HS-27A (cell line): ENCODE measurements around the gene CIB4.

Experiments used
- DNase-seq: peaks from one replicate; pipeline ENCODE4 v3.0.0-alpha.2; 2012; ENCODE audit warnings: low read depth, missing footprints

Gene CIB4

DNA sequence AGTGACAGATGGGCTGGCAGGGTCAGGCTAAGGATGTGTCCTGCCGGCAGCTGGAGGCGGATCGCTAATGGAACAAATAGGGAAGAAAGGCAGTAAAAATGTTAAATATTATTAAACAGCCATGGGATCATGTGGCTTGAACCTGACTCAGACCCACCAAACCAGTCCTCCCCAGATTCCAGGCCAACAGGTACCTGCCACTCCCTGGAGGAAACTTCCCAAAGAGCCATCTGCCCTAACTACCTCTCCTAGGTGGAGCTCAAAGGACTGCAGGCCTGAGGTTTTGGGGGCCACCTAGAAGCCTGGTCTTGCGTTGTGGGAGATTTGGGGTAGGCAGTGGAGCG, 34.3 kb downstream of the CIB4 start:
- no peak for DNase-seq

DNA sequence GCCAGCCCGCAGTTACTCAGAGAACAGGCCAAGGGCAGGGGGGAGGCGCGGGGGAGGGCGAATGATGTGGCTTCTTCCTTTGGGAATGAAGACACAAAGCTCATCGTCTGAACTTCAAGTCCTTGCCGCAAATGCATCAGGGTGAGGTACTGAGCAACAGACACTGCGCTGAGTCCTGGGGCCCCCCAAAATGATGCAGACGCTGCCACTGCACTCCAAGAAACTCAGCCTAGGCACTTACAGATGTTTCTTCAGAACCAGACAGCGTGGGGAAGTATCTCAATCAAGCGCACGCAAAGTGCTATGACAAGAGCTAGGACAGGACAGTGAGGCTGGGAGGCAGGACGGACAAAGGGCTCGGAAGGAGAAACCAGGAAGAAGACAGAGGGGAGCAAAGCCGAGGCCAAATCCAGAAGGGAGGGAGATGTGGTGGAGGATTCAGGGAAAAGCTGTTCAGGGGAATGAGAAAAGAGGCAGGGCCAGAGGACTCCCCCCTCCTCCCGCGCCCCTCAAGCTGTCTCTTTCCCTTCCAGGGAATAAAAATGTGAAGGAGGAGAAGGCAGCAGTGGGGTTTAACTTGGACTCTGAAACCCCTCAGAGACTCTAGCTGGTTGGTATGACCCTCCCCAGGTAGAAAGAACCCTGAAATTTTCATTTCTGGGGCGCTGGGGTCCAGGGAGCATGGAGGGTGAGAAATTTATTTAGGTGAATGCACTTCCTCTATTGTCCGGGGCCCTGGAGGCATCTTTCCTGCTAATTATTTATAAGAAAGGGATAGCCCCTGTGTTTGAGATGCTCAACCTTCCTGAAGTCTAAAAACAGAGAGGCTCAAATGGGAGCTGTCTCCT, 34.9 kb downstream of the CIB4 start:
- no peak for DNase-seq

DNA sequence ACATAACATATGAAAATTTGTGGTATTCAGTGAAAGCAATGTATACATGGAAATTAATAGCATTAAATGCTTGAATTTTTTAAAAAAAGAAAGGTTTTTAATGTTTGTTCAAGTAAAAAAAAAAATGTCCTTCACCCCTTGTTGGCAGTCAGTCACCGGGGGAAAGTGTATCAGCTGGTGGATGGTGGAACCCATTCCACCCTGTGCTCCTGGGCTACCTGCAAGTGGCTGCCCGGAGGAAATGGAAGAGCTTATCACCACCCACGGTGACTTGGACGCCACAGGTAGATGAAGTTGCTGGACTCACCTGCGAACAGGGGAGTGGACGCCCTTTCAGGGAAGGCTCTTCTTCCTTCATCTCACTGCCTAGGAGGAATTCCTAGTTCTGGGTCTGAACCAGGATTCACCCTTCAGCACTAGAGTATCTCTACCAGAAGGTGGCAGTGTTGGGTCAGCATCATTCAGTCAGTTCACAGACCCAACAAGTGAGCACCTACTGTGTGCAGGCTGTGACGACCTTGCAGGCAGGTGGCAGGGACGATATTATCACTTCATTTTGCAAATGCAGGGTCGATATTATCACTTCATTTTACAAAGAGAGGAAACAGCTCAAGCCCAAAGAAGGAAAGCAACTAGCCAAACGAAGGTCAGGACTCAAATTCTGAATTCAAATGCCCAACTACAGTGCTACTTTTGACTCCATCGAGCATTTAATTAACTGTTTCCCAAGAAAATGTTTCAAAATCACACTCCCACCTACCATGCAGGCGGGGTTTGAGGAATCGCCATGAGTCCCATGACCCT, 35.8 kb downstream of the CIB4 start:
- DNase-seq, result peak; percentile 35

DNA sequence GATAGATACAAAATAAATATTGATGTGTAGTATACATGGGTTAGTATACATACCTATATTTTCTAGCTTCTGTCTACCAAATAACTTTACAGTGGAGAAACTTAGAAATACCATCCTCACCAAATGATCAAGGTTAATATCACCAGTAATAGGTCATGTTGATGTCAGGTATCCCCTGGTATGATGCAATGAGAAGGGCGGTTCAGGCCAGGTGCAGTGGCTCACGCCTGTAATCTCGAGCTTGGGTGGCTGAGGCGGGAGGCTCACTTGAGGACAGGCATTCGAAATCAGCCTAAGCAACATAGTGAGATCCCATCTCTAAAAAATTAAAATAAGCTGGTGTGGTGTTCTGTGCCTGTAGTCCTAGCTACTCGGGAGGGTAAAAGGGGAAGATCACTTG, 38.6 kb downstream of the CIB4 start:
- DNase-seq, result no peak

DNA sequence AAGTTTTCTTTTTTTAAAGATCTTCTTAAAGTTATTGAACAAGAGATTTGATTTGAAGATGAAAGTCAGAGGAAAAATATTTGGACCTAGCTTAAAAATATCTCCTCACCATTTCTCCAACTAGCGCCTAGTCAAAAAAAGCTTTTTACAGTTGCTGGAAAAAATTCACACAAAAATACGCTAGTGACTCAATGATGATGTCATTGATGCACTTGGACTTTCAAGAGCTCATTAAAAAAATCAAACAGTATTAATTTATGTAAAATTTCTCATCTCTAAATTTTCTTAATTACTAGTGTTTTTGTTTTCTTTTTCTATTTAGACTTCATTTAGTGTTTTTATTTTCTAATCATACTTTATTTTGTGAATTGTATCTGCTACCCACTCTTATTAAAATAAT, 41.8 kb downstream of the CIB4 start:
- DNase-seq, result no peak

DNA sequence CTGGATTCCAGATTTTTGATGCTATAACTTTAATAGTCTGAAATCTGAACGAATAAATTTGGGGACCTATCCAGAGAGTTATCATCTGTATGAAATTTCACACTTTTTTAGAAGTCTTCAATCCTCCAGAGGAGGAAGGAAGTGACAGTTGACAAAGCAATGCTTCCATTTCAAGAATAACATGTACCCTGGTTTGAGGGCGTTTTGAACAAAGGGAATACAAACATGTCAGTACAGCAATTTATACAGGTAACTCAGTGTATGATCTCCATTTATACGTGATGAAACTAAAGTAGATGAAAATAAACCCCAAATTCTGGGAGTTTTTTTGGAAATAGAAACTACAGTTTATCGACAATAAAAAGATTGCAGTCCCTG, 42.2 kb downstream of the CIB4 start:
- no peak for DNase-seq

DNA sequence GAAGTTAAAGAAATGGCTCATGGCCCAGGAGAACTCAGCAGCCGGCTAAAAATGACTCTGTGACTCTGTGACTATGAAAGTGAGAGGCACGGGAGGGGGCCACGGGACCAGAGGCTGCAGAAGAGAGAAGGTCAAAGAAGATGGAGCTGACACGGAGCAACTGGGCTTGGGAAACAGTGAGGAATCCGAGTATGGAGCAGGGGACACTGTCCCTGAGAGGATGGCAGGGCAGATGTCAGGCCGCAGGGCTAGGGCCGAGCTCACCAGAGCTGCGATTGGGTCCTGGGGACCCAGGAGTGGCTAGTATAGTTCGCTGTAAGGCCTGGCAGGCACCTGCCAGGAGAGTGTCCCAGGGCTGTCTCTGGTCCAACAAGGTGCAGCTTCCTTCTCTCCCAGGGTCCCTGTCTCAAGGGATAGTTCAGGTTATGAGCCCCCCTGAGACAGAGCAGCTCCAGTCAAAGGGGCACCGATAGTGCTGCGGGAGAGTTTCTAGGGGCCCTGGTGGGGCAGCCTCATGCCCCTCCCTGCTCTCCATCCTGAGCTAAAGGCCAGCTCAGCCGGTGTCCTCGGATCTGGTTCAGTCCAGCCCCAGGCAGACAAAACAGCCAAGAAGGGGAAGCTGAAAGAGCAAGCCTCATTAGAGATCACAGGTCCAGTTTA, 42.7 kb downstream of the CIB4 start:
- DNase-seq, result no peak

DNA sequence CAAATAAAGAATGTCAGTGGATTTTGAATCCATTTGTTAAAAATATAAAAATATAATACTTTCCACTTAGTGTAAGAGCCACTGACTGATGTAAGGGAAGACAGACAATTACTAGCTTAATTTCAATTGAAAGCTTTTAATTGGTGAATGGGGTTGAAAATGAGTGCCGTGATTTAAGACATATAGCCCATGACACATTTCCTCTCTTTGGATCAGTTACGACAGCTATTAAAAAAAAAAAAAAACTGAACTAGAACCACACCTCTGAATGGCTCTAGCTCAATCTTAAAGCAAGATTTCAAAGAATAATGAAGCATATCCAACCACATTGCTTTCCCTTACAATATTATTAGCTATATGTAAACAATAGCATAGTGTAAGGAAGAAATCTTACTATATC, 44.0 kb downstream of the CIB4 start:
- no peak for DNase-seq

DNA sequence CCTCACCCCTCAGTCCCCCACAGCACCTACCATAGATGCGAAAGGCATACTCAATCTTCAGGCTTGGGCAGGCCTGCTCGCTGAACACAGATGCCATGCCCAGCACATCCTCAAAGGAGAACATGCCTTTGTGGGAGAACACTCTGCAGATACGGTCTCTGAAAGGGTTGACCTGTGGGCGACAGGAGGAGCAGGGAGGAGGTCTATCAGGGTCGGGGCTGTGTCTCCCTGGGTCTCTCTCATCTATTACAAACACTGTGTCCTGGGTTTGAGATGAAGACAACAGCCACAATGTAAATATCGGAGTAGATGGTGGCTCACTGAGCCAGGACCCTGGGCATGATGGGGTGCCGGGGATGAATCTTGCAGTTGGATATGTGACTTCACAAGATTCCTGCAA, 46.0 kb downstream of the CIB4 start:
- no peak for DNase-seq

DNA sequence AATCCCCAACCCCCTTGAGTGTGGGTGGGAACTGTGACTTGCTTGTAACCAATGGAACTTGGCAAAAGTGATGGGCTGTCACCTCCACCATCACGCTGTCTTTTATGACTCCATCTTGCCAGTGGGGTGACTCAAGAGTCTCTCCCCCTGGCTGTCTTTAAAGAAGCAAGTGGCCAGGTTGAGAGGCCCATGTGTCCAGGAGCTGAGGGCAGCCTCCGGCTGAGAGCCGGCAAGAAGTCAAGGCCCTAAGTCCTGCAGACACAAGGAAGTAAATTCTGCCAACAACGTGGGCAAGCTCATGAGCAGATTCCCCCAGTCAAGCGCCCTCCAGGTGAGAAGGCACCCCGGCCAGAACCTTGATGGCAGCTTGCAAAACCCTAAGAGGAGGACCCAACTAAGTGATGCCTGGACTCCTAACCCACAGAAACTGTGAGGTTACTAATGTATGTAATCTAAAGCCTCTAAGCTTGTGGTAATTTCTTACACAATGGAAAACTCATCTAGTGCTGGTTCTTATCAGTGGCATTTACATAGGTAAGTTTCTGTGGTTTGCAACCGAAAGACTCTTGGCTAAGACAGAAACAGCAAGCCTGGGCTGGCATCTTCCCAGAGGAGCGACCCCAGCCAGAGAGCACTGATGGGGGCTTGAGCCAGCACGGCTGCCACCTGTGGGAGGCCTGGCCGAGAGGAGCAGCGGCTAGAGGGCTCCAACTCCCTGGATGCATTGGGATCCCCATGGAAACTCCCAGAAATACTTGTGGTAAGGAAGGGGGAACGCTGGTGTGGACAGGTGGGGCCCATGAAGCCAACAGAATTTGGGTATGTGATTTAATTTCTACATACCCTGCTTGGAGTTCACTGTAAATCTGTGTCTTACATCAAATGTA, 49.3 kb downstream of the CIB4 start:
- no peak for DNase-seq

DNA sequence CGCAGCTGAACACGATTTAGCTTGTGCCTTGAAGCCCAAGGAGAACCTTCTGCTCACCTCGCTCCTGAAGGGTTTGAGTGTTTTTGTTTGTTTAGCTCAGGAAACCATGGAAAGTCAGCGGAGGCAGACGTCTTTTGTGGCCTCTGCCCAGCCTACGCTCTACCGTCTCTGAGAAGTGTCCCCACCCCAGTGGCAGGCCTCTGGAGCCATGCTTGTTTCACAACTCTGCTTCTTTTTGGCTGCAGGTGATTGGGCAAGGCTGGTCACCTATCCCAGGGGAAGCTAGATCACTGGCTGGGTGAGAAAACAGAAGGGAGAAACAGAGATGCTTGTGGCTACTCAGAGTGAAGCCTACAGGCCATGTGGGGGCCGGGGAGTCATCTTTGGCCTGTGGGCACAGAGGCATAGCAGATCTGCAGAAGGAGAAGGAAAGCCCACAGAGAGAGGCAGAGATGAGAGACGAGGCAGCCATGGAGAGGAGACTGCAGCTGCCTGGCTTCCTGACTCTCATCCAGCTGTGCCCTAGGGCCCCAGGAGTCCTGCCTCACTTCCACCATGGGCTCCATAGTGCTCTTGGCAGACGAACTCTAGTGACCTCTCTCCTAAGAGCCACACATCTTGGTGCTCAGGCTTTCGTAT, 50.1 kb downstream of the CIB4 start:
- DNase-seq, result no peak

DNA sequence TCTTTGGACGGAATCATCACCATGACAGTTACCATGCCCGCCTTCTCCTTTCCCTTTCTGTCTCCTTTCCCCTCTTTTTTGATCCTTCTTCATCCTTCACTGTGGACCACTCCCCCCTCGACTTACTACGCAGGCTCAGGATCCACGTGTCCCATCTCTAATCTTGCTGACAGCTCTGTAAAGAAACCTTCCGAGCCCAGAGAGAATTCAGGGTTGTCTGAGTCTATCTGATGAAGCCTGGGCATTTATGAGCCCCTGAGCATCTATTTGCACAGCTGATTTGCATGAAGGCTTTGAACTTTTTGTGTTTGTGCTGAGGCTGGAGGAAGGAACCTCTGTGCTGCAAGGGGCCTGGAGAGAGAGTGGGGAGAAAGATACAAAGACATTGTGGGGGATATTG, 50.7 kb downstream of the CIB4 start:
- DNase-seq, result no peak

DNA sequence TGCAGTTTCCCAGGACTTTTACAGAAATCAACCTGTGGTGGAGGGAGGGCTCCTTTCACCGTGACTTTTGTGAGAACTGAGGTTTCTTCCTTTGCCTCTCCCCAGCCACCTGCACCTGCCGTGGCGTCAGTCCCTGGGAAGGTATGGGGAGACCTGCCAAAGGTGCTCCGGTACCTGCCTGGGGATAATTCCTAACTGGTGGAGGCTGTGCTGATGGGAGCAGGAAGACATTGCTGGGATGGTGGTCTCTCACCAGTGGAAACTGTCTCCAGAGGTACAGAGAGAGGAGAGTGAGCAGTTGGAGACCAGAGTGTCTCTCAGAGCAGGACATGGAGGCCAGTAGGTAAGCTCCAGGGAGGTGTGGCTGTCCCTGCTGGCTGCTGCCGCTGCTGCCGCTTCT, 52.6 kb downstream of the CIB4 start:
- DNase-seq, result no peak

DNA sequence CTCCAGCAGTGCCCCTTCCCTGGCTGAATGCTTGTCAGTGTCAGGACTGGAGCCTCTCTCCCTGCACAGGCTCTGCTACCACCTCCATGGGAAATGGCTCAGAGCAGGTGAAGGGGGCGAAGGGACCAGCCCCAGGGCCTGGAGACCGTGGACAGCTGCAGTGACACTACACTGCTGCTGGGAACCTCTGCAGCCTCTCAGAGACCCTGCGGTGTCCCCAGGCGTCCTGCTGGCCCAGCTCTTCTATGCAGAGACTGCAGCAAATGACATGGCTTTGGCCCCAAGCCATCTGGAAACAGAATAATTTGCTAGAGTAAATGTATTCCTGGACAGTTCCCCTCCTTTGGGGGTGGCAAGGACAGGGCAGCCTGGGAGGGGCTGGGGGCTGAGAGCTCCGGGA, 53.2 kb downstream of the CIB4 start:
- DNase-seq, result no peak

DNA sequence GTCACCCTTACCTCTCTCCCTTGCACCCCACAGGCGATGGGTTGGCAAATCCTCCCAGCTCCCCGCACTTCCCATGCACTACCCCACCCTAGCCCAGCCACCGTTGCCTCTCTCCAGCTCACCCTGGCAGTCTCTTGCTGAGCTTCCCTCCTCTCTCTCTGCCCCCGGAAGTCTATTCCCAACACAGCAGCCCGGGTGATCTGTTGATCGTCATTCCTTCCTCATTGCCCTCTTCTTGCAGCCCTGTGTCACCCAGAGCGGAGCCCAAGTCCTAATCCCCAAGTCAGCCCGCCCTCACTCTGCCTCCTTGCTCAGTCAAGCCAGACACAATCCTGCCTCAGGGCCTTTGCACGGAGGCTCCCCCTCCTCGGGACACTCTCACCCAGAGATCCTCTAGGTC, 55.2 kb downstream of the CIB4 start:
- DNase-seq, result no peak

DNA sequence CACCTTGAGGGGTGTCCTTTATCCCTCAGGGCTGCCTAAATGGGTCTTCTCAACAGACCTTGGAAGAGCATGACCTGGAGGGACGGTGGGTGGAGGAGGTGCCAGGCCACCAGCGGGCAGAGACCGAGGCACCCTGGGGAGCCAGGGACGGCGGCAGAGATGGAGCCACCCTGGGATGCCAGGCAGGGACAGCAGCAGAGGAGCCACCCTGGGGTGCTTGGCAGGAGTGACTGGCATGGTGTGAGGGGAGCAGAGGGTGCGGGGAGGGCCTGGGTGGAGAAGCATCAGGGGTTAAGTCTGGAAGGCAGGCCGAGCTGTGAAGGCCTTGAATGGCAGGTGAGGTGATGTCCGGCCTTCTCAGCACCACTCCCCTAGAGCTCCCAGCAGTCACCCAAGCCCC, 56.1 kb downstream of the CIB4 start:
- no peak for DNase-seq

DNA sequence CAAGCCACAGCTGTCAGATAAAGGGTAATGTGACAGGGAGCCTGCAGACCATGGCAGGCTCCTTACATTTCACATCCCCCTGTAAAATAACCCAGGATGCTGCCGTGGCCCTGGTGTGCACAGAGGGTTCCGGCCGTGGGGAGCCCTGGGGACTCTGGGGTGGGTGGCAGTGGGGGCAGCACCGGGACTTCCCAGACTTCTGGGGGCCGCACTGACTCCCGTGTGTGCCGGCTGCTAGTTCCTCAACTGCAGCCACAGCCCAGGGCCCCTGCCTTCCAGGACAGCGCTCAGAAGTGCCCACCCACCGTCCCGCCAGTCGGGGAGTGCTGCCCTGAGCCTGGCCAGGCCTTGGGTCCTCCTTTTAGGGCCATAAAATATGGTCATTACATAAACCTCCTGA, 56.5 kb downstream of the CIB4 start:
- DNase-seq, result no peak

DNA sequence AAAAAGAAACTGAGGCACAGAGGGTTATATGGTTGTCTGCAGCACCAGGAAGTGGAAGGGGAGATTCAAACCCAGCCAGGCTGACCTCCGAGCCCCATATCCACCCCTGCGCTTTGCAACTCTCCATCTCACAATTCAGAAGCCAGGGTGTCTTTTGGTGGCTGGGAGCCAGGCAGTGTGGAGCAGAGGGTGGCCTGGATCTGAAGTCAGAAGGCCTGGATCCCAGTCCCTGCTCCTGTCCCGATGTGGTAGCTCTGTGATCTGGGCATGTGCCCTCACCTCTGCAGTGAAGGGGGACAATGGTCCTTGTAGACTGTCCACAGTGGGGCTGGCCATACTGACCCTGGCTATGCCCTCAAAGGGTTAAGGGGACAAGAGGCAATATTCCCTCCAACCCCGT, 57.0 kb downstream of the CIB4 start:
- DNase-seq, result no peak

DNA sequence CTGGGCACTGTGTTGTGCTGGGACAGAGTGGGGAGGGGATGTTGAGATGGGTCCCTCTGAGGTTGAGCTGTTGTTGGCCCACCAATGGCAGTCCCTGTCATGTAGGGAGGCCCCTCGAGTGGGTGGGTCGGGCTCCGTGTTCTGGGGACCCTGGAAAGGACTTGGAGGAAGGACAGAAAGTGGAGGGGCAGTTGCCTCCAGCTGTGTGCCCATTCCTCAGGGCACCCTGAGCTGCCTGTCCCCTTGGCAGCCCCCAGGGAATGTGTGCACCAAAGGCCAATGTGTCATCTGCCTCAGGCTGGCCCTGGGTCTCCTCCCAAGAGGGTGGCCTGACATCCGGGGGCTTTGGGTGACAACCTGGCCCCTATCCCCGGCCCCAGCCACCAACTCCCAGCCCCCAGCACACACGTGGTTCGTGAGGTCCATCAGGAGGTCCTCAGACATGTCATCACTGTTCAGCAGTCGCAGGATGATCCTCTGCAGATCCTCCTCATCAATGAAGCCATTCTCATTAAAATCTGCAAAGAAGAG, 57.7 kb downstream of the CIB4 start:
- no peak for DNase-seq

DNA sequence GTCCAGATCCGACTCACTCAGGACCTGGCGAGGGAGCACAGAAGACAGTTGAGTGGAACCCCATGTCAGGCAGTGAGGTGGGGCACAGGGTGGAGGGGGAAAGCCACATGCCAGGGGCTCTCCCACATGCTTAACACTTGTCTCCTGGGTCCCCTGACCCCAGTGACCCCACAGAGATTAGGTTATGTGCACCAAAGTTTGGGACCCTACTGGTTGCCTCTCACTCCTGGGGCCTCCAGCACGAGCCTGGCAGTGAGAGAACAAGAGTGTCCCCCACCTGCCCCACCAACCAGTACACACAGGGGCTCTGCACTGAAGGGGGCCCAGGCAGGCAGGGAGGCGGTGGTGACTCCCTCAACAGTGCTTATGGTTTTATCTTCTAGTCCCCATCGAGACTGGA, 58.3 kb downstream of the CIB4 start:
- no peak for DNase-seq
